ENCODE measurements around the gene UPP2.

The UPP2 gene

GRCh38 chr2:158101384-158101926, at the start of gene UPP2:
TSS of gene UPP2 (plus strand) at chr2:158101876. CDS start at chr2:158102064, 188 bp downstream.
- no peak for DNase-seq (ENCODE audit: low spot score)

DNA sequence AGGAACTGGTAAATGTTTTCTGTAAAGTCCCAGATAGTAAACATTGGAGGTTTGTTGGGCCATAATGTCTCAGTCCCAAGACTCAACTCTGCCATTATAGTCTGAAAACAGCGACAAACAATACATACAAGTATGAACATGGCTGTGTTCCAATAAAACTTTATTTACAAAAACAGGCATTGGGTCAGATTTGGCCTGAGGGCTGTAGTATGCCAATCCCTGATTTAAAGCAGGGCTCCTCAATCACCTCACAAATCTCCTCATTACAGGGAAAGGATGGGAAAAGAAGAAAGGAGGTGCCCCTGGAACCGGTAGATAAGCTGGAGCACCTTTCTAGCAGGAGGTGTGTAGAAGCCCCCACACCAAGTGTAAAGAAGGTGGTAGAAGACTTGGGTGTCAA, 48.9 kb upstream of the UPP2 start:
- DNase-seq (ENCODE audit: low spot score), result no peak

- DNase-seq (ENCODE audit: low spot score), result no peak
Measured at GRCh38 chr2:158056875-158057274, 44.8 kb upstream of the UPP2 start.

GRCh38 chr2:158060160-158060834, 41.4 kb upstream of the UPP2 start:
- DNase-seq (ENCODE audit: low spot score), result no peak

DNA sequence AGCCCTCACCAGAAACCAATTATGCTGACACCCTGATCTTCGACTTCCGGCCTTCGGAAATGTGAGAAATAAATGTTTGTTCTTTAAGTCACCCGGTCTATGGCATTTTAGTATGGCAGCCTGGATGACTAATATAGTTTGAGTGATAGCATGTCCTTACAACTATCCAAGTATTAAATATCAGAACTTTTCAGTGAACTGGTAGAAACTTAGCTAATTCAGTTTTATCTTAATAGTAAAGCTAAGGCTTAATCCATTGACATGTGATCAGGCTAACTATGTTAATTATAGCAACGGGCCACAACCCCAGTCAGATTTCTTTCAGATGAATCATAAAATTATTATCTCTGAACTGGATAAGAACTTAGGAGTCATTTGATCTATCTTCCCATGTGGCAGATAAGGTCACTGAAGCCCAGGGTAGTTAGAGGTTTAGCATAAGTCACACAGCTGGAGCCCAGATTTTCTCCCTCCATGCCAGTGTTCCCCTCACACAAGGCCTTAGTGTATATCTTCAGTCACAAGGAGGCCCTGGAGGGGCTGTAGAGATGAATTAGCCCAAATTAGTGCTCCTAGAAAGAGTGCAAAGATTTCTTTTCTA, 40.7 kb upstream of the UPP2 start:
- no peak for DNase-seq (ENCODE audit: low spot score)

DNA sequence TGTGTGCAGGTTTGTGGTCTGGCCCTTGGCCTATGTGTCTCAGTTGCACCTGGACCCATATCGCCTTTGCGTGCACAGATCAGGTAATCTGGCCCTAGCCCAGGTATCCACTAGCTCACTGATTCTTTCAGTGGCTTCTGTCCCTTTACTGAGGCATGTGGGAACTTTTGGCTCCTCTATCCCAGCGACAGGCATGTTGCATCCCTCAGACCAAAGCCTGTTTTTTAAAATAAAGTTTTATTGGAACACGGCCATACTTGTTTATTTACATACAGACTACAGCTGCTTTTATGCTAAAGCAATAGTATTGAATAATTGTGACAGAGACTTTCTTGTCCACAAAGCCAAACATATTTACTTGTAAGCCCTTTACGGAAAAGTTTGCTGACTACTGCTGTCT, 39.9 kb upstream of the UPP2 start:
- DNase-seq (ENCODE audit: low spot score), result no peak

DNA sequence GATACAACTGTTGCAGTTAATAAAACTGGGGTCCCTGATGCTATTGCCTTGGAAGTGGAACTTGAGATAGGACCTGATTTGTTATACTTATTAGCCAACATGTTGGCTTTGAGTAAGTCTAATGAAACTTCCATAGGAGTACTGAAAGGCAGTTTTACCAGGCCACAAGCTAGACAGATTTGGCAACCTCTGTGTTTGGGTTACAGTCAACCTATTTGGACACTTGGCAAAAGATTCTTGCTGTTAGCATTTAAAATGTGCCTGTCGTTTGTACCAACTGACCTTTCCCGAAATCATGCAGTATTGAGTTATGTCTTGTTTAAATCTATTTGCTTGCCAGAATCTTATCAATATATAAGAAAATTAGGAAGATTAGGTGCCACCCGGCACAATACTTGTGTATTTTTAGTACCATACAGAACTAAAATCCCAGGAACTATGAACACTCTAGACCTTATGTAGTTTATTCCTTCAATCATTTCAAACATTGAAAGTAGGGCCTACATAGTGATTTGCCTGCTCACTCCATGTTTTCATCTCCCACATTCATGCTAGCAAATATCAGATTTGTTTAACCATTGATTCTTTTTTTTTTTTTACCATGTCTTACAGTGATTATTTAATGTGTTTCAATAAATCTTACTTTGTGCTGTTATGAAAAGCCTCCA, 35.5 kb upstream of the UPP2 start:
- no peak for DNase-seq (ENCODE audit: low spot score)

DNA sequence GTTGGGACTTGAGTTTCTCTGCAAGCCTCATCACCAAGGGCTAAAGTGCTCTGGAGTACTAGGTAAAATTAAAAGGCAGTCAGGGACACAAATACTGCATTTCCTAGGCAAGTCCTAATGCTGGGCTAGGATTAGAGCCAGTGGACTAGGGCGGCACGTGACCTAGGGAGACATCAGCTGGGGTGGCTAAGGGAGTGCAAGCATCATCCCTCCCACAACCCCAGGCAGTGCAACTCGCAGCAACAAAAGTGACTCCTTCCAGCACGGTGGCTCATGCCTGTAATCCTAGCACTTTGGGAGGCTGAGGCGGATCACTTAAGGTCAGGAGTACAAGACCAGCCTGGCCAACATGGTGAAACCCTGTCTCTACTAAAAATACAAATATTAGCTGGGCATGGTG, 30.7 kb upstream of the UPP2 start:
- no peak for DNase-seq (ENCODE audit: low spot score)

- DNase-seq (ENCODE audit: low spot score), result no peak
Measured at GRCh38 chr2:158072361-158072760, 29.3 kb upstream of the UPP2 start.

DNA sequence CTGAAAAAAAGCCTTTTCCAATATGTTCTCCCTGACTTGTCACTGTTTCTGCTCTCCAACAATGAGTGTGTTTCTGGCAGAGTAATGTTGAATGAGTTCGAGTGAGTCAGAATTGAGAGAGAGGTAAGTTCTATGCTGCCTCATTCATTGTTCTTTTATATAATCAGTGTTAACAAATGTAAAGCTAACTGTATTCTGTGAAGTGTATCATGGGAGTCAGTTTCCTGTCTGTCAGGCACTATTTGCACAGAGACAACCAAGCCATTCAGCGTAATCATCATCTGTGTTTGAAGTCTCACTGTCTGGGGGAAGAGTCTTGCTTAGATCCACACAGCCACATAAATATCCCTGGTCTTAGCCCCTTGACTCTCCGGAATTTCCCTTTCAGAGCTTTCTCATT, 22.0 kb upstream of the UPP2 start:
- DNase-seq (ENCODE audit: low spot score), result no peak

DNA sequence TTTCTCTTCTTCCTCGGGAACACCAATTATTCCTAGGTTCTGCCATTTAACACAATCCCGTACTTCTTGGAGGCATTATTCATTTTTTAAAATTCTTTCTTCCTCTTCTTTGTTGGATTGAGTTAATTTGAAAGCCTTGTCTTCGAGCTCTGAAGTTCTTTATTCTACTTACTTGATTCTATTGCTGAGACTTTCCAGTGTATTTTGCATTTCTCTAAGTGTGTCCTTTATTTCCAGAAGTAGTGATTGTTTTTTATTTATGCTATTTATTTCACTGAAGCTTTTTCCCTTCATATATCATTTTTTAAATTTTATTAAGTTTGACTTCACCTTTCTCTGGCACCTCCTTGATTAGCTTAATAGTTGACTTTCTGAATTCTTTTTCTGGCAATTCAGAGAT, 13.6 kb upstream of the UPP2 start:
- no peak for DNase-seq (ENCODE audit: low spot score)

DNA sequence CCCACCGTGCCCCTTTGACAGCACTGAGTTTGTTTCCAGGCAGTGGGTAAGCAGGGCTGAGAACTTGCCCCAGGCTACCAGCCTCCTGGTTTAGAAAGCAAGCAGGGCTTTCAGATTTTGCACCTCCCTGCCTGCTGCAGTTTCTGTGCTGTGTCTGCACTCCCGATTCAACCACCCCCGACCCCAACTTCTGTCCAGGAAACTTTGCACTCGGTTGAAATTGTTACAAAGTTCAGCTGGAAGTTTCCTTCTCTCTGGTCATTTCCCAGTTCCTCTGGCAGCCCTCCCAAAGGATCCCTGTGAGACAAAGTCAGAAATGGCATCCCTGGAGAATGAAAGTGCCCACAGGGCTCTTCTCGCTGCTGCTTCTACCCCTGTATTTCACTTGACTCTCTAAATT, 12.4 kb upstream of the UPP2 start:
- no peak for DNase-seq (ENCODE audit: low spot score)

- DNase-seq (ENCODE audit: low spot score), result no peak
Measured at GRCh38 chr2:158091647-158092046, 10.0 kb upstream of the UPP2 start.

DNA sequence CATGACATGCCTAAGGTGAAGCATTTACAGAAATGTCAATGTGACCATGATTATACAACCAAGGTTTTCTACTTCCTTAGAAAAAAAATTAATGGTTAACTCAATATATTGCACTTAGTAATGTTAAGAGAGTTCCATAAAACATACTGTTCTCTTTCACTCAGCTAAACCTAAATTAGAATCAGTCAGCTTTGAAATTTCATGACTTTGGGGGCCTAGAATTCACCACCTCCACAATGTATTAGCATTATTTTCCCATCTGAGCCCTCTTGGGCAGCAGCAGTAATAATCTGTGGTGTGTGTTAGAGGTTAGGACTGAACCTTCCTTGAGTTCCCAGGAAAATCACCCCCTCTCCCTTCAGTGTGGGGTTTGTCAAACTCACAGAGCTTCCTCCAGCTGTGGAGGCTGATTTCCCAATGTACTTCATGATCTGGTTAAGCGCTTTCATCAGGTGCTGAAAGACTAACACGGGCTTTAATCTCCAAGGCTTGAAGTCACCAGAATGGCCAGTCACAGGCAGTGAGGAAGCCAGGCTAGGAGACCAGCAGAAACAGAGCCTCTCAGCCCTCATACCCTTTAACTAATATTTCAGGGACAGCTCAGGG, 7.1 kb upstream of the UPP2 start:
- no peak for DNase-seq (ENCODE audit: low spot score)

GRCh38 chr2:158095269-158095668, 6.4 kb upstream of the UPP2 start:
- no peak for DNase-seq (ENCODE audit: low spot score)

DNA sequence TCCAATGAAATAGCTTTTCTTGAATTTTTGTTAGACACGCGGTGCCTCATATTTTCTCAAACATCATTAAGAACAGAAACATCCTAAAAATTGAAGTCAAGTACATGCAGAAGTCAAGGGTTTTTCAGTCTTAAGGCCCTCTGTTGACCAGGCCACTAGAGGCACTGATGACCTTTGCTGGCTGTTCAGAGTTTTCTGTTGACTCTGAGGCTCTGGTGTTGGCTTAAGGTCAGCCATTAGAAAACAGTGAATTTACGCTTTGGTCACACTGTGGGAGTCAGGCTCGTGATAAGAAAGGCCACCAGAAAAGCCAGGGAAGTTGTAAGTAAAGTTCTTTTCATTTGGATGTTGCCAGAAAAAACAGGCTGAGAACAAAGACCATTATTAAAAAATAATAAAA, 5.8 kb upstream of the UPP2 start:
- no peak for DNase-seq (ENCODE audit: low spot score)

DNA sequence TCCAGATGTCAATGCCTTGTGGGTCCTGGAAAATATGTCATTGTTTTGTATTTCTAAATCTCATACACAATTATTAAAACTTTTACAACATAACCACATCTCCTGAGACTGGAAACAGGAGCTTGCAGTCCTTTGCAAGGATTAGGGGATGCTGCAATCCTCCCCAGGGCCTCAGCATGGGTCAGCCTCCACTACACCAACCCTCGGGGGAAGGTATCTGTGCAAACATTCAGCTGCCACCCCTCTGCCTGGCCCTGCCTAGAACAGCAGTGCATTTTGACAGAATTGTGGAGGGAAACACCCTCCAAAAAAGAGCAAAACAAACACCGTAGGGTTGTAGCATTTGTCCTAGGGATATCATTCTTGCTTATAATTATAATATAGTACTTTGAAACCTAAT, 4.2 kb upstream of the UPP2 start:
- DNase-seq (ENCODE audit: low spot score), result no peak

DNA sequence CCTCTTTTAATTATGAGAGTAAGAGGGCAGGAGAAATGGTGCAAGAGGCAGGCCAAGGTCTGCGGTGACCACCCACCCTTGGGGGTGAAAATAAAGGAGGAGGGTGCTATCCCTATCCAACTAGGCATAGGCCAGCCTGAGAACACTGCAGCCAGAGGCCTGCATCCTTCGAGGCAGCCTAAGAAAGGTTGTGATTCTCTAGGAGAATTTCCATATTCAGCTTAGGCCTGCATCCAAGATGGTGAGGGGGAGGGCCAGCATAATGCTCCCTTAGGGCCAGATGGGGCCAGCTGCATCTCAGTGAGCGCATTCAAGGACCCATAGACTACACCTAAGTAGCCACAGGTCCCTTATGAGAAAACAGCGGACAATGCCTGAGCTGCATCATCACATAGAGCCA, 3.5 kb upstream of the UPP2 start:
- no peak for DNase-seq (ENCODE audit: low spot score)

DNA sequence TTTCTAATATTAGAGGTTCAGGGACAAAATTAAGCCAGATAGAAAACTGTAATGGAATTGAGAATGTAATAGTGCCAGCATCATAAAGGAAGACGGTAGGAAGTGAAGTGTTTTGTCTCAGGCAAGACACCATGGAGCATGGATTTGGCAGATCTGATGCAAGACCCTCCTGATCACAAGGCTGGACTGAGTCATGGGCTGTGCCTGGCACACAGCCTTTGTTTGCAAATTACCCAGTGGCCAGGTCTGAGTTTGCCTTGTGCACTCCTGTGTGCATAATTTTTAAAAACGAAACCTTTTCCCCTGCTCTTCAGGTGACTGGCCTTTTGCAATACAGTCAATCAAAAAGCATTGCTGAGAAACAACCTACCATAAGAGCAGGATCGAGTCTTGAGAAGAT, 2.0 kb upstream of the UPP2 start:
- no peak for DNase-seq (ENCODE audit: low spot score)

GRCh38 chr2:158100411-158100810, 1.3 kb upstream of the UPP2 start:
- DNase-seq (ENCODE audit: low spot score), result no peak

DNA sequence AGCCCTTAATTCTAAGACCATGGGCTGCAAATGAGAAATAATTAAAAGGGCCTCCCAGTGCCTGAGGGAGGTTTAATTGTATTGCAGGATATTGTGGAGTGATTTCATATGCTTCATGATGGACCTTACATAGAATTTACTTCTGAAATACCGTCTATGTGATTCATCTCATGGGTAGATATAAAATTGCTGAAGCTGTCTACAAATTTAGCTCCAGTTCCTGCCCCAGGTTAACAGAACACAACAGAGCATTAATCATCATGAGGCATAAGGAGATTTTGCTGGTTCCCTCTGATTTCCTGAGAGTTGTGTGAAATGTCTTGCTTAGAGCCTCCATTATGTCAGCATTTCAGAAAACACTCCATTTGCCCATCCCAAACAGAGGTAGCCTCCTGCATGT, 770 bp downstream of the UPP2 start:
- no peak for DNase-seq (ENCODE audit: low spot score)

GRCh38 chr2:158103411-158104012, 1.8 kb downstream of the UPP2 start:
- DNase-seq (ENCODE audit: low spot score), result no peak

- no peak for DNase-seq (ENCODE audit: low spot score)
Measured at GRCh38 chr2:158104903-158105302, 3.2 kb downstream of the UPP2 start.

Data from germinal center (tissue), 1 donor.